GM13977 (cell line): Measurements from ENCODE around the gene DENND1A.

Experiments
- DNase-seq: peaks from one replicate; pipeline ENCODE4 v3.0.0; 2012; ENCODE audit warnings: low spot score
- in situ Hi-C: fragments of 300-500 bp; cut with MboI; formaldehyde crosslinking; loops from one replicate; pipeline ENCODE4 v1.12.0; 2022; ENCODE audit warnings: low sequenced_read_pairs, low pct_unique_long_range_greater_than_20kb, mixed read lengths, inconsistent platforms; ENCODE audit not compliant: unreplicated experiment
- TF ChIP-seq, protein P1 (sequence below): IDR thresholded peaks from 2 replicates; pipeline ENCODE4 v1.5.1; 2012; ENCODE audit warnings: mild to moderate bottlenecking, control low read depth; ENCODE audit not compliant: insufficient read depth; ENCODE audit errors: extremely low read depth, missing control alignments

DENND1A gene

DNA sequence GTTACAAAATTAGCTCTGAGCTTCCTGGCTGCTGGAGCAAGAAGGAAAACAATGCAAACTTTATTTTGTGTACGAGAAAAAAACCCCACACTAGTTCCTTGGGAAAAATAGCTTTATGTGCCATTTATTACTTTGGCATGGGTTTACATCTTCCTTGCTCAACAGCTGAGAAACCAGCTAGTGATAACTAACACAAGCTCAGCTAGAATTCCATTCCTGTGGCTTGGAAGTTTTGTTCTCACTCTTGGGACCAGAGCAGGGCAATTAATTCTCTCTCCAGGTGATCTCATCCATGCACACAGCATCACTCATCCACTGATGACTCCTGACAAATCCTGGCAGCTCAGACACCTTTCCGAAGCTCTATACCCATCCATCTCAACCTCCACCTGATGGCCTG, 469.8 kb downstream of the DENND1A start:
- DNase-seq = no peak
- in situ Hi-C loops = no loop called here
- TF ChIP-seq, protein P1, sequence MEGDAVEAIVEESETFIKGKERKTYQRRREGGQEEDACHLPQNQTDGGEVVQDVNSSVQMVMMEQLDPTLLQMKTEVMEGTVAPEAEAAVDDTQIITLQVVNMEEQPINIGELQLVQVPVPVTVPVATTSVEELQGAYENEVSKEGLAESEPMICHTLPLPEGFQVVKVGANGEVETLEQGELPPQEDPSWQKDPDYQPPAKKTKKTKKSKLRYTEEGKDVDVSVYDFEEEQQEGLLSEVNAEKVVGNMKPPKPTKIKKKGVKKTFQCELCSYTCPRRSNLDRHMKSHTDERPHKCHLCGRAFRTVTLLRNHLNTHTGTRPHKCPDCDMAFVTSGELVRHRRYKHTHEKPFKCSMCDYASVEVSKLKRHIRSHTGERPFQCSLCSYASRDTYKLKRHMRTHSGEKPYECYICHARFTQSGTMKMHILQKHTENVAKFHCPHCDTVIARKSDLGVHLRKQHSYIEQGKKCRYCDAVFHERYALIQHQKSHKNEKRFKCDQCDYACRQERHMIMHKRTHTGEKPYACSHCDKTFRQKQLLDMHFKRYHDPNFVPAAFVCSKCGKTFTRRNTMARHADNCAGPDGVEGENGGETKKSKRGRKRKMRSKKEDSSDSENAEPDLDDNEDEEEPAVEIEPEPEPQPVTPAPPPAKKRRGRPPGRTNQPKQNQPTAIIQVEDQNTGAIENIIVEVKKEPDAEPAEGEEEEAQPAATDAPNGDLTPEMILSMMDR = no peak

- in situ Hi-C loops = no loop called here
- TF ChIP-seq, protein P1 = no peak
- no peak for DNase-seq
Measured at GRCh38 chr9:123457583-123457982, 472.3 kb downstream of the DENND1A start.

DNA sequence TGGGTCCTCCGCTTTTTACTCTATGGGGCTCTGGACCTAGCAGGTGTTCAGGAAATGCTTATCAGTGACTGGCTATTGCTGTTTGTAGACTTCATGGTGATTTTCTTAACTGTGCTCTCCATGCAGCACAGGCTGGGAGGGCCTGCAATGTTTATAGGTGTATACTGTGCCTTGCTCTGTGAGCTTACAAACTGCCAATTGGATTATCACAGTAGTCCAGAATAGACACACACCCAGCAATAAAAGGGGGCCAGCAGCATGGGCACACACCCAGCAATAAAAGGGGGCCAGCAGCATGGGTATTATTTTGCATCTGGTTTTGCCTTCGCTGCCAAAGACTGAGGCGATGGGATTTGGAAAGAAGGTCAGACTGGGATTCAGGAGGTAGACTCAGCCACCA, 473.9 kb downstream of the DENND1A start:
- TF ChIP-seq, protein P1 = no peak
- in situ Hi-C loops = no loop called here
- DNase-seq = no peak

DNA sequence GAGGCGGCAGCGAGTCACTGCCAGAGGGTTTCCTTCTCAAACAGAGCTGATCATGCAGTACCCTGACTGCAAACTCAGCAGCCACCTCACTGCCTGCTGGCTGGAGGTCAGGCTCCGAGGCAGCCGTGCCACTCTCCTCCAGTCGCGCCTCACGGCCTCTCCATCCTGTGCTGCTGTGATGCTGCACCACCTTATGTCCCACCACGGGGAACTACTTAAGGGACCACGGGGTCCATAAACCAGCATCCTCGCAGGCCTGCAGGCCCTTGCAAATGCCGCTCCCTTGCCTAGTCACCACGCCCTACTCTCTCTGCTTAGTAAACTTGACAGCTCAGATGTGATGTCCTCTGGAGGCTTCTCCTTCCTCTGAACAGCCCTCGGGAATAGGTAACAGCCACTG, 474.7 kb downstream of the DENND1A start:
- no peak for DNase-seq
- TF ChIP-seq, protein P1 = no peak
- in situ Hi-C loops = no loop called here

- TF ChIP-seq, protein P1 = no peak
- no peak for DNase-seq
- in situ Hi-C loops = no loop called here
Measured at GRCh38 chr9:123454361-123454760, 475.6 kb downstream of the DENND1A start.

- DNase-seq = no peak
- in situ Hi-C loops = no loop called here
- TF ChIP-seq, protein P1 = no peak
Measured at GRCh38 chr9:123453831-123454321, 476.1 kb downstream of the DENND1A start.
